ENCODE measurements around the gene C1QTNF12.
"Not testable (repeated sequence)": the region's sequence is repeated elsewhere in the genome, so short reads cannot be mapped to it uniquely, and the experiment has no call there.

Gene C1QTNF12

DNA sequence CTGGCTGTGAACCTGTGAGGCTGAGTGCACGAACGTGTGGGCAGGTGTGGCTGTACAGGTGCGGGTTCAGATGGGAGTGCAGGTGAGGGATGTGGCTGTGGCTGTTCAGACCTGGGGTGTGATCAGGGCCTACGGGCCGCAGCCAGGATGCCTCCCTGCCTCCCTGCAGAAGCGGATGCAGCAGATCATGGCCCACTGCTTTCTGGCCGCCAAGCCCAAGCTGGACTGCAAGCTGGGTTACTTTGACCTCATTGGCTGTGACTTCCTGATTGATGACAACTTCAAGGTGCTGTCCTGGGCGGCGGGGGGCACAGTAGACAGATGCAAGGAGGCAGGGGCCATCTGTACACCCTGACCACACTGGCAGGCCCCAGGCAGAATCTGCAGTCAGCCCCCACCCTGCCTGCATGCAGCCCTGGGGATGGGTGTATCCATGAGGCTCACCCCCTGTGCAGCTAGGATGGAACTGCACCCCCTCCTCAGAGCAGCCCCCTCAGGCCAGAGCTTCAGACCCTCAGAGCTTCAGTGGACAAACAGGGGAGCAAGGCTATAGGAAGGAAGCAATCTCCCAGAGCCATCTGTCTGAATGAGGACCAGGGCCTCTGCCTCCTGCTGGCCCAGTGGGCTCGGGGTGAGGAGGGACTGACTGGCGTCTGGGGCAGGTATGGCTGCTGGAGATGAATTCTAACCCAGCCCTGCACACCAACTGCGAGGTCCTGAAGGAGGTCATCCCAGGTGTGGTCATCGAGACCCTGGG is 49.9 kb downstream of the C1QTNF12 start:
- no peak for DNase-seq

DNA sequence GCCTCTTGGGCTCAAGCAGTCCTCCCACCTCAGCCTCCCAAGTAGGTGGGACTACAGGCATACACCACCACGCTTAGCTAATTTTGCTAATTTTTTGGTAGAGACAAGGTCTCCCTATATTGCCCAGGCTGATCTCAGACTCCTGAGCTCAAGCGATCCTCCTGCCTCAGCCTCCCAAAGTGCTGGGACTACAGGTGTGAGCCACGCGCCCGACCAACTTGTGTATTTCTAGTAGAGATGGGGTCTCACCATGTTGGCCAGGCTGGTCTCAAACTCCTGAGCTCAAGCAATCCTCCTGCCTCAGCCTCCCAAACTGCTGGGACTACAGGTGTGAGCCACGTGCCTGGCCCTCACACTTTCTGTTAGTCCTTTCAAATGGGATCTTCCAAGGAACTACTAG is 50.8 kb downstream of the C1QTNF12 start:
- DNase-seq = not testable (repeated sequence)

DNA sequence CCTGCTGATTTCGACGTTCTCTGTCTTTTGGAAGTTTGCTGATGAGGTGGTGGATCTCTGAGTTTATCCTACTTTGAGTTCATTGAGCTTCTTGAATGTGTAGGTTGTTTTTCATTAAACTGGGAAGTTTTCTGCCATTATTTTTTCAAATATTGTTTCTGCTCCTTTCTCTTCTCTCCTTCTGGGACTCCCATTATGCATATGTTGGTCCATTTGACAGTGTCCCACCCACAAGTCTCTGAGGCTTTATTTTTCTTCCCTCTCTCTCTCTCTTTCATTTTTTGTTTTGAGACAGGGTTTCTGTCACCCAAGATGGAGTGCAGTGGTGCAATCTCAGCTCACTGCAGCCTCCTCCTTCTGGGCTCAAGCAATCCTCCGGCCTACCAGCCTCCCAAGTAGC is 51.8 kb downstream of the C1QTNF12 start:
- DNase-seq = no peak
